PFSK-1 (cell line): ENCODE measurements around the gene EOLA1.

Experiments used
- FOXP2 ChIP-seq: optimal IDR thresholded peaks from 2 replicates; pipeline ENCODE3; 2011; ENCODE audit warnings: borderline replicate concordance, control low read depth, inconsistent platforms; ENCODE audit not compliant: insufficient read depth; ENCODE audit errors: extremely low read length, extremely low read depth
- POLR2AphosphoS5 ChIP-seq: IDR thresholded peaks from 2 replicates; pipeline ENCODE4 v1.6.1; 2012; ENCODE audit warnings: low read depth, mild to moderate bottlenecking, control low read depth, low read length, moderate library complexity
- REST ChIP-seq, 2 experiments: IDR thresholded peaks; 2 replicates each; pipeline versions ENCODE4 v1.6.1 to v1.8.0; 2011 to 2012; ENCODE audit warnings: low read depth in 2 of 2, low read length in 2 of 2, control low read depth in 1 of 2, inconsistent platforms in 1 of 2, mild to moderate bottlenecking in 1 of 2, moderate library complexity in 1 of 2; ENCODE audit not compliant: insufficient read depth in 1 of 2
- SIN3A ChIP-seq: IDR thresholded peaks from 2 replicates; pipeline ENCODE4 v1.6.1; 2012; ENCODE audit warnings: mild to moderate bottlenecking, low read length, moderate library complexity, borderline replicate concordance; ENCODE audit not compliant: insufficient read depth
- TAF1 ChIP-seq: IDR thresholded peaks from 2 replicates; pipeline ENCODE4 v1.6.1; 2012; ENCODE audit warnings: low read length, control low read depth, borderline replicate concordance; ENCODE audit not compliant: insufficient read depth

EOLA1 gene

DNA sequence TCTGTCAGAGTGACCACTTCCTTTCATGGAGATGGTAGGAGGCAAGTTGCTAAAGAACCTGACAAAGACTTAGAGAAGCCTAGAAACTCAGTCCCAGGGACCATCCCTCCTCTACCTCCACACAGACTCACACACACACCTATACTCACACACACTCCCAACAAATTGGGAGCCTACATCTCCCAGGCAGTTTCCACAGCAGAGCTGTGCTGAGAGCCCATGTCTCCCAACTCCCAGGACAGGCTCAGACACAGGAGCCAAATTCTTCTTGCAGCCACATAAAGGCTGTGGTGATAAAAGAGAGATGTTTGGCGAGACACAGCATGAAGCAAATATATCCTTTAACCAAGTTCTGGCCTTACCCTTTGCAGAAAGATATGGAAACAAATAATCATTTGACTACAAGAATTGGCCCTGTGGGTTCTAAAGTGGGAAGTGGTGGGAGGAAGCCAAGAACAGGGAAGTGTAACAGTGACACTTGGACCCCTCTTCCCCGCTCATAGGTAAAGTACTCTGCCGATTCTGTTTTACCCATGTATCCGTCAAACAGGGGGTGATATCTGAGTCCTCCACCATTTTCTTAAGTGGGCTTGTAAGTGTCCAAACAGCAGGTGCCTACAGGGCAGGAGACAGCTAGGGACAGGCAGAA lies 24.7 kb upstream of the EOLA1 start:
- TF ChIP-seq SIN3A (no peak), REST (IDR thresholded peaks at IDR 0.05; ENCODE audit: insufficient read depth in 1 of 2, low read depth in 2 of 2, low read length in 2 of 2) (no peak), FOXP2 (no peak), POLR2AphosphoS5 (no peak), TAF1 (no peak)

DNA sequence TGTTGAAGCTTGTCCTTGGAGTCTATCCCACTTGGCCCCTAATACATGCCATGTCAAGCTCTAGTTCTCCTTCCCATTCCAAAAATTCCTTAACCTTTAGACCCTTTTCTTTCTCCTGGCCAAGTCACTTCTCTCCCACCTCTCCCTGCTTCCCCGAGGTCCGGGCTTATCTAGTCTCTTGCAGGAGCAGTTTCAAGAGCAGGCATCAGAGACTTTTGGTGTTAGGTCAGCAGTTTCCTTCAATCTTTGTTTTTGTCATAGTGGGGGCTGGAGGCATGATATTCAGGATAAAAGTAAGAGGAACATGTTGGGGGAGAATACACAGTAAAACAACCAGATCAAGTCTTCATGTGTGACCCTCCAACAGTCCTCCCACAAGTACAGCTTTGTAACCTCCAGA lies 24.2 kb upstream of the EOLA1 start:
- TF ChIP-seq FOXP2 (no peak), REST (IDR thresholded peaks at IDR 0.05; ENCODE audit: insufficient read depth in 1 of 2, low read depth in 2 of 2, low read length in 2 of 2) (no peak), TAF1 (no peak), SIN3A (no peak), POLR2AphosphoS5 (no peak)

DNA sequence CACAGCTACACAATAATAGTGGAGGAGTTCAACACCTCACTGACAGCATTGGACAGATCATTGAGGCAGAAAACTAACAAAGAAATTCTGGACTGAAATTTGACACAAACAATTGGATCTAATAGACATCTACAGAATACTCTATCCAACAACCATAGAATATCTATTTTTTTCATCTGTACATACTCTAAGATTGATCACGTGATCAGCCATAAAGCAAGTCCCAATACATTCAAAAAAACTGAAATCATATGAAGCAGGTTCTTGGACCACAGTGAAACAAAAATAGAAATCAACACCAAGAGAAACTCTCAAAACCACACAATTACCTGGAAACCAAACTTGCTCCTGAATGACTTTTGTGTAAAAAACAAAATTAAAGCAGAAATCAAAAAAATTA lies 23.5 kb upstream of the EOLA1 start:
- TF ChIP-seq POLR2AphosphoS5 (no peak), SIN3A (no peak), REST (IDR thresholded peaks at IDR 0.05; ENCODE audit: insufficient read depth in 1 of 2, low read depth in 2 of 2, low read length in 2 of 2) (no peak), TAF1 (no peak), FOXP2 (no peak)

DNA sequence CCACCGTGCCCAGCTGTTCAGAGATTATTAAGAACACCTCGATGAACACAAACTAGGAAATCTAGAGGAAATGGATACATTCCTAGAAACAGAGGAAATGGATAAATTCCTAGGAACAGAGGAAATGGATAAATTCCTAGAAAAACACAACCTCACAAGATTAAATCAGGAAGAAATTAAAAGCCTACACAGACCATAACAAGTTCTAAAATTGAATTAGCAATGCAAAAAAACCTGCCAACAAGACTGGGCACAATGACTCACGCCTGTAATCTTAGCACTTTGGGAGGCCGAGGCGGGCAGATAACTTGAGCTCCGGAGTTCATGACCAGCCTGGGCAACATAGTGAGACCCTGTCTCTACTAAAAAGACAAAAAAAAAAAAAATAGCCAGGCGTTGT lies 22.6 kb upstream of the EOLA1 start:
- no peak for TF ChIP-seq TAF1
- no peak for TF ChIP-seq FOXP2
- TF ChIP-seq POLR2AphosphoS5, result no peak
- TF ChIP-seq SIN3A, result no peak
- TF ChIP-seq REST (IDR thresholded peaks at IDR 0.05; ENCODE audit: insufficient read depth in 1 of 2, low read depth in 2 of 2, low read length in 2 of 2), result no peak

DNA sequence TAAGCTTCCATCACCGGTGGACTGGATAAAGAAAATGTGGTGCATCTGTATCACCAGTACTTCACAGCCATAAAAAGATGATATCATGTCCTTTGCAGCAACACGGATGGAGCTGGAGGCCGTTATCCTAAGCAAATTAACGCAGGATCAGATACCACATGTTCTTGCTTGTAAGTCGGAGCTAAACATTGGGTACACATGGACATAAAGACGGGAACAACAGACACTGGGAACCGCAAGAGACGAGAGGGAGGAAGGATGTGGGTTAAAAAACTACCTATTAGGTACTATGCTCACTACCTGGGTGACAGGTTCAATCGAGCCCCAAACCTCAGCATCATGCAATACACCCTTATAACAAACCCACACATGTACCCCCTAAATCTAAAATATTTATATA lies 19.4 kb upstream of the EOLA1 start:
- TF ChIP-seq TAF1 (no peak), SIN3A (no peak), POLR2AphosphoS5 (no peak), FOXP2 (no peak), REST (IDR thresholded peaks at IDR 0.05; ENCODE audit: insufficient read depth in 1 of 2, low read depth in 2 of 2, low read length in 2 of 2) (no peak)
